Endothelial cell of umbilical vein (primary cell): Measurements from ENCODE around the gene HOXC5.

Experiments
- EZH2 ChIP-seq: IDR thresholded peaks from 2 replicates; pipeline ENCODE4 v1.6.1; 2012; ENCODE audit warnings: borderline replicate concordance, low read depth, mild to moderate bottlenecking, moderate library complexity, low read length, inconsistent platforms; ENCODE audit not compliant: severe bottlenecking
- JUN ChIP-seq: IDR thresholded peaks from 2 replicates; pipeline ENCODE4 v1.6.1; 2011; ENCODE audit warnings: borderline replicate concordance, low read depth; ENCODE audit not compliant: insufficient read length, insufficient read depth
- MAX ChIP-seq: IDR thresholded peaks from 2 replicates; pipeline ENCODE4 v1.6.1; 2011; ENCODE audit not compliant: insufficient read depth, insufficient read length
- POLR2A ChIP-seq: IDR thresholded peaks from 2 replicates; pipeline ENCODE4 v1.6.1; 2012; ENCODE audit warnings: low read depth, mild to moderate bottlenecking, control low read depth, low read length
- POLR2AphosphoS5 ChIP-seq: IDR thresholded peaks from 2 replicates; pipeline ENCODE4 v1.6.1; 2012; ENCODE audit warnings: low read depth, mild to moderate bottlenecking, control low read depth, low read length, moderate library complexity; ENCODE audit not compliant: insufficient read depth
- TF ChIP-seq, protein P1 (sequence below), 2 donors: IDR thresholded peaks; 1 replicate in 1 of 2; 2 replicates in 1 of 2; pipeline ENCODE4 v1.5.1; 2011; ENCODE audit warnings: low read length in 2 of 2, mild to moderate bottlenecking in 2 of 2, moderate library complexity in 2 of 2, control low read depth in 1 of 2, inconsistent platforms in 1 of 2, low read depth in 1 of 2; ENCODE audit not compliant: insufficient read depth in 1 of 2; ENCODE audit errors: extremely low read depth in 1 of 2

DNA sequence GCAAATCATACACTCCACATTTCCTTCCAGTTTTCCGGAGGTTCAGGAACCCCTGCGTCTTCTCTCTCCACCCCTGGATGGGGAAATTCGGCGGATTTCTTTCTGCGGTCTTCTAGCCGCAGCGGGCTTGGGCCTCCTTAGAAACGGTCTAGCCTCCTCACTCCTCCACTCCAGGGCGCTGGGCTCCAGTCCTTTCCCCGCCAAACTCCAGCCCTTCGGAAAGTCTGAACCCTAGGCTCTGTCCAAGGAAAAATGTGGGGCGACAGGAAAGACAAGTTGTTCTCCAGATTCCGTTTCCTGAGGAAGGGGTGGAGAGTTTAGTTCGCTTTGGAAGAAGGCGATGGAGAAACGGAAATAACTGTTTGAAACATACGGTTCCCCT, 49.3 kb upstream of the HOXC5 start:
- TF ChIP-seq, protein P1, sequence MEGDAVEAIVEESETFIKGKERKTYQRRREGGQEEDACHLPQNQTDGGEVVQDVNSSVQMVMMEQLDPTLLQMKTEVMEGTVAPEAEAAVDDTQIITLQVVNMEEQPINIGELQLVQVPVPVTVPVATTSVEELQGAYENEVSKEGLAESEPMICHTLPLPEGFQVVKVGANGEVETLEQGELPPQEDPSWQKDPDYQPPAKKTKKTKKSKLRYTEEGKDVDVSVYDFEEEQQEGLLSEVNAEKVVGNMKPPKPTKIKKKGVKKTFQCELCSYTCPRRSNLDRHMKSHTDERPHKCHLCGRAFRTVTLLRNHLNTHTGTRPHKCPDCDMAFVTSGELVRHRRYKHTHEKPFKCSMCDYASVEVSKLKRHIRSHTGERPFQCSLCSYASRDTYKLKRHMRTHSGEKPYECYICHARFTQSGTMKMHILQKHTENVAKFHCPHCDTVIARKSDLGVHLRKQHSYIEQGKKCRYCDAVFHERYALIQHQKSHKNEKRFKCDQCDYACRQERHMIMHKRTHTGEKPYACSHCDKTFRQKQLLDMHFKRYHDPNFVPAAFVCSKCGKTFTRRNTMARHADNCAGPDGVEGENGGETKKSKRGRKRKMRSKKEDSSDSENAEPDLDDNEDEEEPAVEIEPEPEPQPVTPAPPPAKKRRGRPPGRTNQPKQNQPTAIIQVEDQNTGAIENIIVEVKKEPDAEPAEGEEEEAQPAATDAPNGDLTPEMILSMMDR (IDR thresholded peaks at IDR 0.05; ENCODE audit: extremely low read depth in 1 of 2, insufficient read depth in 1 of 2, low read depth in 1 of 2, low read length in 2 of 2) = no peak
- no peak for TF ChIP-seq POLR2AphosphoS5
- TF ChIP-seq POLR2A = no peak
- TF ChIP-seq MAX = no peak
- TF ChIP-seq EZH2 = peak; percentile 78
- no peak for TF ChIP-seq JUN
